HG03135 (cell line): ENCODE data around the gene SLIT2.
A peak's percentile ranks its signal among the peaks of the same experiment; 100 is the strongest.

Source experiments
- ATAC-seq: cut with Tn5 transposase; IDR thresholded peaks from one replicate; pipeline ENCODE4 v1.9.1; 2021; ENCODE audit warnings: mild to moderate bottlenecking, moderate library complexity; ENCODE audit not compliant: unreplicated experiment

SLIT2 gene

GRCh38 chr4:20251796-20252655, at the start of gene SLIT2:
SLIT2 (plus strand) TSS chr4:20251905; CDS start chr4:20253816, 1,911 bp downstream.
- peak; percentile 73 for ATAC-seq

GRCh38 chr4:20203508-20203907, 48.2 kb upstream of the SLIT2 start:
- no peak for ATAC-seq

- ATAC-seq, result no peak
Observed at GRCh38 chr4:20217521-20217920, 34.2 kb upstream of the SLIT2 start.

GRCh38 chr4:20217951-20218350, 33.8 kb upstream of the SLIT2 start:
- ATAC-seq, result no peak

GRCh38 chr4:20219521-20219920, 32.2 kb upstream of the SLIT2 start:
- no peak for ATAC-seq

- ATAC-seq, result no peak
Observed at GRCh38 chr4:20237894-20238537, 13.7 kb upstream of the SLIT2 start.

GRCh38 chr4:20248155-20248558, 3.5 kb upstream of the SLIT2 start:
- no peak for ATAC-seq

GRCh38 chr4:20249333-20249732, 2.4 kb upstream of the SLIT2 start:
- ATAC-seq, result no peak

- ATAC-seq, result no peak
Observed at GRCh38 chr4:20251031-20251795, 492 bp upstream of the SLIT2 start.

GRCh38 chr4:20252656-20253282, 1.1 kb downstream of the SLIT2 start:
- ATAC-seq, result no peak

GRCh38 chr4:20253283-20253734, 1.6 kb downstream of the SLIT2 start:
- ATAC-seq, result no peak

- no peak for ATAC-seq
Observed at GRCh38 chr4:20253735-20254409, 2.2 kb downstream of the SLIT2 start.

GRCh38 chr4:20254511-20255250, 3.0 kb downstream of the SLIT2 start:
- ATAC-seq, result no peak

- ATAC-seq, result no peak
Observed at GRCh38 chr4:20255251-20255586, 3.5 kb downstream of the SLIT2 start.

- no peak for ATAC-seq
Observed at GRCh38 chr4:20255823-20256222, 4.1 kb downstream of the SLIT2 start.

GRCh38 chr4:20256381-20256881, 4.7 kb downstream of the SLIT2 start:
- ATAC-seq, result no peak

GRCh38 chr4:20259707-20260106, 8.0 kb downstream of the SLIT2 start:
- no peak for ATAC-seq

GRCh38 chr4:20260821-20261220, 9.1 kb downstream of the SLIT2 start:
- no peak for ATAC-seq

GRCh38 chr4:20262221-20262620, 10.5 kb downstream of the SLIT2 start:
- no peak for ATAC-seq

- no peak for ATAC-seq
Observed at GRCh38 chr4:20264688-20265087, 13.0 kb downstream of the SLIT2 start.
